IPS DF 4.7 (cell line): Measurements from ENCODE around the gene SPI1.

Experiments
- DNase-seq: peaks from one replicate; pipeline ENCODE4 v3.0.0-alpha.2; 2013; ENCODE audit warnings: low spot score; ENCODE audit errors: extremely low read depth

SPI1 gene

GRCh38 chr11:47406896-47407745 is 28.8 kb upstream of the SPI1 start:
- DNase-seq: no peak

GRCh38 chr11:47403571-47403970 is 25.2 kb upstream of the SPI1 start:
- no peak for DNase-seq

GRCh38 chr11:47403135-47403534 is 24.8 kb upstream of the SPI1 start:
- DNase-seq: no peak

GRCh38 chr11:47400768-47401279 is 22.5 kb upstream of the SPI1 start:
- no peak for DNase-seq

- no peak for DNase-seq
Measured at GRCh38 chr11:47399860-47400767, 21.8 kb upstream of the SPI1 start.

- no peak for DNase-seq
Measured at GRCh38 chr11:47398551-47398950, 20.2 kb upstream of the SPI1 start.

- no peak for DNase-seq
Measured at GRCh38 chr11:47398011-47398410, 19.7 kb upstream of the SPI1 start.

GRCh38 chr11:47396049-47396320 is 17.6 kb upstream of the SPI1 start:
- no peak for DNase-seq

GRCh38 chr11:47395223-47396048 is 17.1 kb upstream of the SPI1 start:
- DNase-seq: no peak

- DNase-seq: no peak
Measured at GRCh38 chr11:47394322-47395222, 16.2 kb upstream of the SPI1 start.

GRCh38 chr11:47394050-47394321 is 15.6 kb upstream of the SPI1 start:
- DNase-seq: no peak

- DNase-seq: no peak
Measured at GRCh38 chr11:47393163-47394049, 15.1 kb upstream of the SPI1 start.

- DNase-seq: no peak
Measured at GRCh38 chr11:47392546-47393162, 14.3 kb upstream of the SPI1 start.

- DNase-seq: no peak
Measured at GRCh38 chr11:47391711-47392432, 13.5 kb upstream of the SPI1 start.

GRCh38 chr11:47391077-47391583 is 12.8 kb upstream of the SPI1 start:
- DNase-seq: no peak

- no peak for DNase-seq
Measured at GRCh38 chr11:47390422-47390760, 12.0 kb upstream of the SPI1 start.

GRCh38 chr11:47389577-47390421 is 11.5 kb upstream of the SPI1 start:
- DNase-seq: no peak
